ENCODE measurements around the gene SNX32. TPM values are rescaled to one million over a fixed set of nuclear protein-coding genes. Genes with fewer than 3 reads are reported as not detected.

Gene SNX32
- total and polyA plus RNA-seq, 9 of the 15 experiments (the other 6 are each of a cell fraction or from before 2014, with no cell fraction given): 0.03 TPM; not detected in 7

GRCh38 chr11:65873318-65874156, 39.8 kb downstream of the SNX32 start (continued):
- TF ChIP-seq MITF (IDR thresholded peaks at IDR 0.05) (peak; percentile 43; the same call in 1 of the 2 replicates), GABPA (tag; conservative IDR thresholded peaks at IDR 0.05; ENCODE audit: low read depth) (peak; percentile 67), MXD1 (CRISPR knock-in tag; IDR thresholded peaks at IDR 0.05; ENCODE audit: borderline replicate concordance, poor library complexity, severe bottlenecking) (no peak), MTF1 (CRISPR knock-in tag; IDR thresholded peaks at IDR 0.05; ENCODE audit: borderline replicate concordance) (no peak), POLR2H (tag; IDR thresholded peaks at IDR 0.05; ENCODE audit: low read depth) (0 out of 2 replicates have a peak, but pooled peaks have one; percentile 13), SAFB (IDR thresholded peaks at IDR 0.05; ENCODE audit: borderline replicate concordance, low read depth, low read length) (peak; percentile 61; the same call in 1 of the 2 replicates), EP400 (IDR thresholded peaks at IDR 0.05) (peak; percentile 55; the same call in 1 of the 2 replicates), RBFOX2 (IDR thresholded peaks at IDR 0.05; ENCODE audit: low read depth, low read length) (peak; percentile 88), ZNF134 (CRISPR knock-in tag; conservative IDR thresholded peaks at IDR 0.05) (no peak), ZSCAN29 (IDR thresholded peaks at IDR 0.05) (0 out of 2 replicates have a peak, but pooled peaks have one; percentile 23), MGA (IDR thresholded peaks at IDR 0.05) (no peak), KAT8 (IDR thresholded peaks at IDR 0.05; ENCODE audit: low read depth) (no peak)
